Measurements from ENCODE around the gene LSG1.

- no peak for TF ChIP-seq CTCF (IDR thresholded peaks at IDR 0.05; ENCODE audit: low read depth, low read length, poor library complexity, severe bottlenecking)
- TF ChIP-seq EZH2phosphoT487 (IDR thresholded peaks at IDR 0.05; ENCODE audit: borderline replicate concordance, low read length), result no peak
Measured at GRCh38 chr3:194621947-194622346, 50.0 kb downstream of the LSG1 start.

All from DOHH2 (cell line).